KMS-11 (cell line): ENCODE results near the gene CLBA1.

ENCODE experiments used
- H2AFZ ChIP-seq: fragments of 200-600 bp; sonication (generic); 2 replicates; pipeline ENCODE4 v1.6.1; 2016; ENCODE audit warnings: antibody characterized with exemption, mixed run types, low read depth
- H3K27ac ChIP-seq: fragments of 200-600 bp; sonication (generic); 2 replicates; pipeline ENCODE4 v1.6.1; 2016; ENCODE audit warnings: mild to moderate bottlenecking, mixed run types
- H3K27me3 ChIP-seq: fragments of 200-600 bp; sonication (generic); 2 replicates; pipeline ENCODE4 v1.6.1; 2017; ENCODE audit warnings: mild to moderate bottlenecking, low read depth, mixed run types, moderate library complexity; ENCODE audit not compliant: insufficient read depth
- H3K36me3 ChIP-seq: fragments of 200-600 bp; sonication (generic); 2 replicates; pipeline ENCODE4 v1.6.1; 2017; ENCODE audit warnings: mild to moderate bottlenecking, mixed run types; ENCODE audit not compliant: insufficient read depth
- H3K4me1 ChIP-seq: fragments of 200-600 bp; sonication (generic); 2 replicates; pipeline ENCODE4 v1.6.1; 2016; ENCODE audit warnings: mild to moderate bottlenecking, low read depth, mixed run types; ENCODE audit not compliant: poor library complexity, severe bottlenecking
- H3K4me2 ChIP-seq: fragments of 200-600 bp; sonication (generic); 2 replicates; pipeline ENCODE4 v1.7.0; 2016; ENCODE audit warnings: mild to moderate bottlenecking, mixed run types
- H3K4me3 ChIP-seq: fragments of 200-600 bp; sonication (generic); IDR thresholded peaks from 2 replicates; pipeline ENCODE4 v1.6.1; 2017; ENCODE audit warnings: low read depth, low read length, mixed read lengths; ENCODE audit not compliant: insufficient read depth
- H3K79me2 ChIP-seq: fragments of 200-600 bp; sonication (generic); 2 replicates; pipeline ENCODE4 v1.6.1; 2016; ENCODE audit warnings: low read depth, mixed run types; ENCODE audit not compliant: insufficient read depth
- H3K9ac ChIP-seq: fragments of 200-600 bp; sonication (generic); 2 replicates; pipeline ENCODE4 v1.6.1; 2016; ENCODE audit warnings: mild to moderate bottlenecking, mixed run types
- H4K20me1 ChIP-seq: fragments of 200-600 bp; sonication (generic); 2 replicates; pipeline ENCODE4 v1.6.1; 2016; ENCODE audit warnings: mild to moderate bottlenecking, mixed run types; ENCODE audit not compliant: insufficient read depth
- TF ChIP-seq, protein P1 (sequence below): fragments of 200-600 bp; sonication (generic); conservative IDR thresholded peaks from 2 replicates; pipeline ENCODE4 v1.6.1; 2017; ENCODE audit warnings: low read depth, mild to moderate bottlenecking, antibody characterized with exemption, low read length, moderate library complexity, mixed read lengths

Gene CLBA1

DNA sequence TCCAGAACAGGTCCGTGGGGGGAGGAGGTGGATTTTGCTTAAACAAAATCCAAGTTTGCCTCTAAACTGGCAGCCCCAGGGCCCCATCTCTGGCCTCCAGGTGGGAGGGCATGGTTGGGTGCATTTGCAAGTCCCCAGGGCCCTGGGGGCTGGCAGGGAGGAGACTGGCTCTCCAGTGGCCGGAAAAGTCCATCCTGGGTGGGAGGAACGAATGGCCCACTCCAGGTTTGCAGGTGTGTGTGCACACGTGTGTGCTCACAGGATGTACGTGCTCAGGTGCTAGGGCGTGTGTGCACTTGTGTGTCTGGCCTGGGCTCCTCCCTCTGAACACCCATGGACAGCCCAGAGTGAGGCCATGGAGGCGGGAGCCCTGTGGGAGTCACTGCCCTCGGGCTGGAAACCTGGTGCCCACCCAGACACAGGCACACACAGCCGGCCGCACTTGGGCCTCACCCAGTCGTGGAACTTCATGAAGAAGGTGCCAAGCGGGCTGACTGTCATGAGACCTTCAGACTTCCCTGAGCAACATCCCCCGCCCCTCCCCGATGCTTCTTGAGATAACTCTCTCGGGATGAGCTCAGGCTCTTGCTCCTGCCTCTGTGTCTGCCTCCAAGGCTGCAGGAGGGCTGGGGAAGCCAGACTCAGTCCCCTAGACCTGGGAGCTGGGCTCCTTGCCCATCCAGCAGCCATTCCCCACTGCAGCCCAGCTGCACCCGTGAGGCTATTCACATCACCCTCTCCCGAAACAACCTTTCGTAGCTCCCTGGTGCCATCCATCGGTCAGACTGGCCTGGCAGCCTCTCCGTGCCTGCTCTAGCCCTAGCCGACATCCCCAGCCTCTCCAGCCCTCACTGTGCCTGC lies 16.8 kb upstream of the CLBA1 start:
- no peak overlapping the region for H3K27ac ChIP-seq
- H3K79me2 ChIP-seq, result no peaks in the 10 kb centered on the region
- no peak overlapping the region for H3K4me3 ChIP-seq
- TF ChIP-seq, protein P1, sequence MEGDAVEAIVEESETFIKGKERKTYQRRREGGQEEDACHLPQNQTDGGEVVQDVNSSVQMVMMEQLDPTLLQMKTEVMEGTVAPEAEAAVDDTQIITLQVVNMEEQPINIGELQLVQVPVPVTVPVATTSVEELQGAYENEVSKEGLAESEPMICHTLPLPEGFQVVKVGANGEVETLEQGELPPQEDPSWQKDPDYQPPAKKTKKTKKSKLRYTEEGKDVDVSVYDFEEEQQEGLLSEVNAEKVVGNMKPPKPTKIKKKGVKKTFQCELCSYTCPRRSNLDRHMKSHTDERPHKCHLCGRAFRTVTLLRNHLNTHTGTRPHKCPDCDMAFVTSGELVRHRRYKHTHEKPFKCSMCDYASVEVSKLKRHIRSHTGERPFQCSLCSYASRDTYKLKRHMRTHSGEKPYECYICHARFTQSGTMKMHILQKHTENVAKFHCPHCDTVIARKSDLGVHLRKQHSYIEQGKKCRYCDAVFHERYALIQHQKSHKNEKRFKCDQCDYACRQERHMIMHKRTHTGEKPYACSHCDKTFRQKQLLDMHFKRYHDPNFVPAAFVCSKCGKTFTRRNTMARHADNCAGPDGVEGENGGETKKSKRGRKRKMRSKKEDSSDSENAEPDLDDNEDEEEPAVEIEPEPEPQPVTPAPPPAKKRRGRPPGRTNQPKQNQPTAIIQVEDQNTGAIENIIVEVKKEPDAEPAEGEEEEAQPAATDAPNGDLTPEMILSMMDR, result no peak
- no peak overlapping the region for H2AFZ ChIP-seq
- no peaks in the 10 kb centered on the region for H4K20me1 ChIP-seq
- no peaks in the 10 kb centered on the region for H3K36me3 ChIP-seq
- no peak overlapping the region for H3K9ac ChIP-seq
- H3K27me3 ChIP-seq, result no peaks in the 10 kb centered on the region
- H3K4me2 ChIP-seq, result no peak overlapping the region
- no peaks in the 10 kb centered on the region for H3K4me1 ChIP-seq

DNA sequence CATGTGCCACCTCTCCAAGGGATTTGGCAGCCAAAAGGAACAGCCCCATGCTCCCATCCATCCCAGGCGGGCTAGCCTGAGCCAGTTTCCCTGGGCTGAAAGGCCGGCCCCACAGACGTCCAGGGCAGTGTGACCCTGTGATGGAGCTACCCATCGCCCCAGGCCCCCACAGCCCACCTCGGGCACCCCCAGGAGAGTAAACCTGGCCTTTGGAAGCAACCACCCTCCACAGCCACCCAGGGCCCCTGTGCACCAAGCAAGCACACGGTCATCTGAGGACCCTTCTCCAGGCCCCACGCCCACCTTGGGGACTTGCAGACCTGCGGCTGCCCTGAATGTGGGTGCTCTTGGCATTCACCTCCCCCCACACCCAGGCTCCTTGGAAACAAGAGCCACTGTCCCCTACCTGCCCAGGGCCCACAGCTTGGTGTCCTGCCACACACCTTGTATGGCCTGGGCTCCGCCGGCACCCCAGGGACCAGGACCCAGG lies 15.8 kb upstream of the CLBA1 start:
- no peaks in the 10 kb centered on the region for H4K20me1 ChIP-seq
- H3K27me3 ChIP-seq, result no peaks in the 10 kb centered on the region
- H3K27ac ChIP-seq, result no peak overlapping the region
- H3K4me3 ChIP-seq, result no peak overlapping the region
- no peaks in the 10 kb centered on the region for H3K79me2 ChIP-seq
- H2AFZ ChIP-seq, result no peak overlapping the region
- TF ChIP-seq, protein P1, result no peak
- no peaks in the 10 kb centered on the region for H3K36me3 ChIP-seq
- H3K9ac ChIP-seq, result no peak overlapping the region
- no peaks in the 10 kb centered on the region for H3K4me1 ChIP-seq
- H3K4me2 ChIP-seq, result no peak overlapping the region

DNA sequence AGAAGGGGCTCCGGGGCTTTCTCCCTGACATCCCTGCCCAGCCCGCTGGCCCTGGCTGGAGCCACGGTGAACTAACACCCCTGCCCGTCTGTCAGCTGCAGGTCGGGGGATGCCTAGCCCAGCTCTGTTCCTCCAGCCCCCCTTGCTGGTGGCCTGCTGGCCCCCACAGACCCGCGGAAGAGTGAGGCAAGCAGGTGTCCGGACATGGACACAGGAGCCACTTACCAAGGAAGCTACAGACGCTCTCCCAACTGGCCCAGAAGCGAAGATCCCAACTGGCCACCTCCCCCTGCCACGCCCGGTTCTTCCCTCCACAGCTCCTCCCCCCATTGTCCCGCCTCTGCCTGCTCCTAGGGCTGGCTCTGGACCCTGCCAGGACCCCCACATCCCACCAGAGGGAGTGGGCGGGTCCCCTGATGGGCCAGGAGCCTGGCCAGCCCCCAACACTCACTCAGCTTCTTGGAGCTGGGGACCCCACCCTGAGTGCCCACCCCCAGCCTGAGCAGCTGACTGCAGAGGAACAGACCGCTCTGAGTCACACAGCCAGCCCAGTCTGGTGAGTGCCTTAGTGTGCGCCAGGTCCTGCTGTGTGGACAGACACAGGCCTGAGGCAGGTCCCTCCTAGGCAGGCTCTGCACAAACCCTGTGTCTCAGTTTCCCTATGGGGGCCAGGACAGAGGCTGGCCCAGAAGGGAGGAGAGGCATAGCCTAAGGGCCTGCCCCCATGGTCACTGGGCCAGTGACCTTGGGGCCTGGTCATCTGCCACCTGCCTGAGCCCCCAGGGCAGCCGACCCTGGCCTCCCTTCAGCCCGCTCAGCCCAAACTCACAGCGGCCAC lies 15.1 kb upstream of the CLBA1 start:
- Histone ChIP-seq H3K4me2 (no peak overlapping the region), H3K79me2 (no peaks in the 10 kb centered on the region), H3K4me1 (peaks cover 2% of the 10 kb centered on the region), H4K20me1 (no peaks in the 10 kb centered on the region), H3K27me3 (no peaks in the 10 kb centered on the region), H3K36me3 (no peaks in the 10 kb centered on the region), H2AFZ (no peak overlapping the region), H3K4me3 (no peak overlapping the region), H3K27ac (no peak overlapping the region), H3K9ac (no peak overlapping the region)
- TF ChIP-seq, protein P1, result no peak

DNA sequence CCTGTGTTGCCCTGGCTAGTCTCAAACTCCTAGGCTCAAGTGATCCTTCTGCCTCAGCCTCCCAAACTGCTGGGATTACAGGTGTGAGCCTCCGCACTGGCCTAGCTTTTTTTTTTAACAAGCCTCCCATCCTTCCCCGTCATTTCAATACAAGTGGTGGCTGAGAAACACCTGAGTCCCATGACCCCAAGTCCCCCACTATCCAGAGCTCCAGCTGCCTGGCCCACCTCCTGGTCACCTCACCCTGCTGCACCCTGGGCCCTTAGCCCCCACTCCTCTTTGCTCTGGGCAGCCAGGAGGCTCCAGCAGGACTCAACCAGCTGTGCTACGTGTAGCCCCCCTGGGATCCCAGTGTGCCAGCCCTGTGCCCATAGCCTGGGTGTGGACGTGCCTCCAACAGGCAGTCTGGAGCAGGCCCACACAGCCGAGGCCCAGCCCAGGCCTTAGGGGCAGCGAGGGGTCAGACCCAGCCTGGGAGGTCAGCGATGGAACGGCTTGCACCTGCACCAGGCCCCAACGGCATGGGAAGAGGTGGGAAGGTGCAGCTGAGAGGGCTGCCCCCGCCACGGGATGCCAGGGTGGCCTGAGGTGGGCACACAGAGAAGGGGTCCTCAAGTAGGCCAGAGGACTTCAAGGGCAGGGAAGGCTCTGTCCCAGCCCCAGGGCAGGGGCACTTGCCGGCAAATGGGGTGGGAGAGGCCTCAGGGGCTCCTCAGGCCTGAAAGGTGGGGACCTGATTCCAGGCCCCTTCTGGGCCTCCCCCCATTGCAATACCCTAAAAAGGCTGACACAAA lies 13.9 kb upstream of the CLBA1 start:
- no peak overlapping the region for H3K4me3 ChIP-seq
- no peak overlapping the region for H3K27ac ChIP-seq

More for the DNA sequence above, 13.9 kb upstream of the CLBA1 start:
- H3K4me1 ChIP-seq, result peaks cover 10% of the 10 kb centered on the region
- H3K79me2 ChIP-seq, result no peaks in the 10 kb centered on the region
- H3K27me3 ChIP-seq, result no peaks in the 10 kb centered on the region
- no peak overlapping the region for H3K9ac ChIP-seq
- H3K4me2 ChIP-seq, result no peak overlapping the region
- no peak overlapping the region for H2AFZ ChIP-seq
- H4K20me1 ChIP-seq, result no peaks in the 10 kb centered on the region
- no peaks in the 10 kb centered on the region for H3K36me3 ChIP-seq
- TF ChIP-seq, protein P1, result no peak
